GM18907 (cell line): ENCODE data around the gene MALRD1.

ENCODE experiments used
- ATAC-seq: cut with Tn5 transposase; IDR thresholded peaks from one replicate; pipeline ENCODE4 v1.9.1; 2021; ENCODE audit warnings: mild to moderate bottlenecking, moderate library complexity; ENCODE audit not compliant: unreplicated experiment

MALRD1 gene

DNA sequence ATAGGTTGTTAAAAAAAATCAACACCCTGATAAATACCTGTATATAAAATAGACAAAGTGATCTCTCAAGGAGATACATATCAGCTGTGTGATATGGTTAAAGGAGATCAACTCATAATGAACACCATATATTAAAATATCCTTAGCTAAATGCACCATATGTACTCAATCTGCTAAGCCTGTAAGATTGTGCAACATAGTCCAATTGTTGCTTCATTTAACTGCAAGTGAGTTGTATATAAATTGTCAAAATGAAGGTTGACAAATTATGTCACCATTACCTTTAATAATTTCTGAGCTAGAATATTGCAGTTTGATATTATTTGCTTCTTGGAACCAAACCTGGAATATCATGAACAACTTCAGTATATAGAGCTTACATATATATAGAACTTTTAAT lies 283.7 kb downstream of the MALRD1 start:
- no peak for ATAC-seq

DNA sequence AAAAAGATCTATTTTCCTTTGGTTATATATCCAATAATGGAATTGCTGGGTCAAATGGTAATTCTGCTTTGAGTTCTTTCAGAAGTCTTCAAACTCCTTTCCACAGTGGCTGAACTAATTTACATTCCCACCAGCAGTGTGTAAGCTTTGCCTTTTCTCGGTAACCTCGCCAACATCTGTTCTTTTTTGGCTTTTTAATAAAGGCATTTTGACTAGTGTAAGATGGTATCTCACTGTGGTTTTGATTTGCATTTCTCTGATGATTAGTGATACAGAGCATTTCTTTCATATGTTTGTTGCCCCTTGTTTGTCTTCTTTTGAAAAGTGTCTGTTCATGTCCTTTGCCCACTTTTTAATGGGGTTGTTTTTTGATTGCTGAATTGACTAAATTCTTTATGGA lies 285.0 kb downstream of the MALRD1 start:
- ATAC-seq, result no peak

DNA sequence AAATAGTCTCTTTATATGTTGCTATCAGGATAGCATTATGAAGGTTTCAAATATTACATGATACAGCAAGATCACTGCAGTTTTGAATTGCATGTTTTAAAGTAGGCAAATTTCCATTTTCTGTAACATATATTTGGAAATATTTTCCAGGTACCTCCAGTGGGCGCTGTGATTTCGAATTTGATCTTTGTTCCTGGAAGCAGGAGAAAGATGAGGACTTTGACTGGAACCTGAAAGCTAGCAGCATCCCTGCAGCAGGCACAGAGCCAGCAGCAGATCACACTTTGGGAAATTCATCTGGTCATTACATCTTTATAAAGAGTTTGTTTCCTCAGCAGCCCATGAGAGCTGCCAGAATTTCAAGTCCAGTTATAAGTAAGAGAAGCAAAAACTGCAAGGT lies 299.0 kb downstream of the MALRD1 start:
- ATAC-seq, result no peak

DNA sequence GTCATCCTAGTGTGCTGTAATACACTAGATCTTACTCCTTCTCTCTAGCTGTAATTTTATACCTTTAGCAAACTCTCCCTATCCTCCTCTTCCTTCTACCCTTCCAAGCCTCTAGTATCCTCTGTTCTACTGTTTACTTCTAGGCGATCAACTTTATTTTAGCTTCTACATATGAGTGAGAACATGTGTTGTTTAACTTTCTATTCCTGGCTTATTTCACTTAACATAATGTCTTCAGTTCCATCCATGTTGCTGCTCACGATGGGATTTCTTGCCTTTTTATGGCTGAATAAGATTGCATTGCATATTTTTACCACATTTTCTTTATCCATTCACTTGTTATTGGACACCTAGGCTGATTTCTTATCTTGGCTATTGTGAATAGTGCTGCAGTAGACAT lies 318.6 kb downstream of the MALRD1 start:
- ATAC-seq, result no peak

GRCh38 chr10:19373988-19374387 lies 325.4 kb downstream of the MALRD1 start:
- ATAC-seq, result no peak

DNA sequence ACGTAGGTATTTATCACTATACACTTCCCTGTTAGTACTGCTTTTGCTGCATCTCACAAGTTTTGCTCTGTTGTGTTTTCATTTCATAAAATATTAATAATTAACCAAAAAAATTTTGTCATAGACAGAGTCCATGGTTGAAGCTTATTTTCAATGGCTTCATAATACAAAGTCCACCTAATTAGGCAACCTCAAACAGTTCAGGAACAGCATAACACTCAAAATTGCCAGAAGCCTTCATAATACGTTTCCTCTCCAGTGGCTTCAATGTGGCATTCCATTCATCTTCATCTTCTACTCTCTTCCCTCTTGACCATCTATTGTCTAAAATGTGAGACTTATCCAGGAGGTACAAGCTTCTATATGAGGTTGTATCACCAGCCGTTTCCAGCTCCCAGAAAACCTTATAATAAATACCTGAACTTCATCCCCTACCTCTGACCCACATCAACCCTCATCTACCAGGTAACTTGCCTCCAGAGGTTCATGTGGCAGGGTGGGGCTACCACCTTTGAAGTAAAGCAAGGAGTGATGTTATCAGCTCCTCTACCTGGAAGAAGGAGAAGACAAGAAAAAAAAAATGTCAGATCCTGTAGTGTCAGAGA lies 337.3 kb downstream of the MALRD1 start:
- ATAC-seq, result no peak

DNA sequence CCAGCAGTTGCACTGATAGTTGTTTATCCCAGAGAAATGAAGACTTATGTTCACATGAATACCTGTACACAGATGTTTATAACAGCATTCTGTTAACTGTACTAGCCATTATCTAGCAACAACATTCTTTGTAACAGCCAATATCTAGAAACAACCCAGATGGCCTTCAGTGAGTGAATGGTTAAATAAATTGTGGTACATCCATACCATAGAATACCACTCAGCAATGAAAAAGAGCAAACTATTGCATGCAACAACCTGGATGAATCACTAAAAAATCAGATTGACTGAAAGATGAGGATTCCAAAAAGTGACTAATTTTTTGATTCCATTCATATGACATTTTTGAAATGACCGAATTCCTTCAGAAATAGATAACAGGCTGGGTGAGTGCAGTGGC lies 360.3 kb downstream of the MALRD1 start:
- no peak for ATAC-seq

- no peak for ATAC-seq
Observed at GRCh38 chr10:19411119-19411518, 362.5 kb downstream of the MALRD1 start.

DNA sequence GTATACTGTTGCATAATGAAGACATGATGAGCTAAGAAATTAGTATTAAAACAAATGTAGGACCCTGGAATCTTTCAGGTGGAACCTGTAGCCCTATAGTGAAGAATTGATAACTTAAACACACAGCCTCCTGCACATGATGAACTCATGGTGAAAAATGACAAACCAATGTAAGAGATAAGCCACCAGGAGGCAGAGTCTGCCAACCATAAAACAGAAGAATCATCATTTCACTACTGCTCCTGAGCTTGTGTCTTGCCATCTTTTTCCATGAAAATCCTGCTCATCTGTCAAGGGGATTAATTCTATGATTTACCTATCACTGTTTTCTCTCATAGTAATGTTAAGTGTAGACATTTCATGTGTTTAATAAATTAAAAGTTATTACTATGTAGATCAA lies 363.9 kb downstream of the MALRD1 start:
- ATAC-seq, result no peak

GRCh38 chr10:19416164-19416563 lies 367.6 kb downstream of the MALRD1 start:
- no peak for ATAC-seq

GRCh38 chr10:19417740-19418139 lies 369.1 kb downstream of the MALRD1 start:
- ATAC-seq, result no peak

DNA sequence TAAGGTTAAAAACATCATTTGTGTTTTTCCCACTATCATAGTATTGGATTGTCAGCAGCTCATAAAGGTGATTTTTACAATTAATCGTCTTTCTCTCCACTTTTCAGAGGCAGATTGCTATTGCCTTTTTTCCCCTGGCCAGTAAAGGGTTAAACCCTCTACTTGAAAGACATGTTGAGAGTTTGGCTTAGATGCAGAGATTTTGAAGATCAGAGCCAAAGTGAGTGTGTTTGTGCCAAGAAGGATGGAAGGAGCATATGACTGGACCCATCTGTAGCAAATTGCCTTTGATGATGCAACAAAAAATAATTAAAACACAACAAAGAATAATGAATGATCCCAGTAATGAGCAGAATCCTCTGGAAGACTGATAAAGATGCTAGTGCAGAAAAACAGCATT lies 373.1 kb downstream of the MALRD1 start:
- no peak for ATAC-seq

DNA sequence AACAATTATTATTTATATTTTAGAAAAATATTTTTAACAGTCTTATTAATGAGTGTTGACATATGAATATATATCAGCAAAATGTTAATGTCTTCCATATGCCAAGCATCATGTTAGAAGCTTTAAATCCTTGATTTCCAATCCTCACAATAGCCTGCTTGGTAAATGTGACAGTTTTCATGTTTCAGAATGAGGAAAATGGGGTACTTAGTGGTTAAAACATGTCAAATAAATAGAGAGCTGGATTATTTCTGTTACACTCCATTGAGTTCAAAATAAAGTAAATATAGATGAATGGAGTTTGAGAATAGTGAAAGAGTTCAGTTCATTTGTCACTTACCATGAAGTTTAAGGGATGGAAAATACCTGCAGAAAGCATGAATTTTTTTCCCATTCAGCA lies 377.4 kb downstream of the MALRD1 start:
- ATAC-seq, result no peak

DNA sequence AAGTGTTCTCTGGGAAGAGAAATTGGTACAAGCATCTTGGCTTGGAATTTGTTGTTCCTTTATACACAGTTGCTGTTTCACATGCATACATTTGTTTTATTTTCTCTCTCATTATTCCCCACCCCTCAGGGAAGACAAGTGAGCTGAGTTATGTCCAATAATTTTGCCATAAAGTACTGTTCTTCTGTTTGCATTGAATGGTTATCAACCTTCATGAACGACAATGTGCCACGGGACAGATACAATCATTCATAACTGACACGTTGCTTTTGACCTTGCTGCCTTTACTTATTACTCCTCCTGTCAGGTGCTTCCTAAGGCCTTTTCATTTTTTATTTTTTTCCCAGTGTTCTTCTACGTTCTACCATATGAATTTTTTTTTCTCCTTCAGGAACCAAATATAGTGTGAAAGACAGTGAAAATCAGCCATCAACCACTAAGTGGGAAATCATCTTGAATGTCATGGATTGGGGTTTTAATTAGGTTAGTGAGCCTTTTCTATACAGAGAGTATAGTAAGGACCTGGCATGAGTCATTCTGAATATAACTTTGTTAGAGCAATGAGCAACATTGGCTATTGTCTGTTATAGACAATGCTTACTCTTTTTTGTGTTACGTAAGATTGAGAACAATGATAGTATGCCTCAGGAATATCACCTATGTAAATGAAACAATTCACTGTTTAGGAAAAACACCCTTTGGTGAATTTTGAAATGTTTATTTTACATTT lies 383.2 kb downstream of the MALRD1 start:
- no peak for ATAC-seq

GRCh38 chr10:19449860-19450259 lies 401.3 kb downstream of the MALRD1 start:
- no peak for ATAC-seq

DNA sequence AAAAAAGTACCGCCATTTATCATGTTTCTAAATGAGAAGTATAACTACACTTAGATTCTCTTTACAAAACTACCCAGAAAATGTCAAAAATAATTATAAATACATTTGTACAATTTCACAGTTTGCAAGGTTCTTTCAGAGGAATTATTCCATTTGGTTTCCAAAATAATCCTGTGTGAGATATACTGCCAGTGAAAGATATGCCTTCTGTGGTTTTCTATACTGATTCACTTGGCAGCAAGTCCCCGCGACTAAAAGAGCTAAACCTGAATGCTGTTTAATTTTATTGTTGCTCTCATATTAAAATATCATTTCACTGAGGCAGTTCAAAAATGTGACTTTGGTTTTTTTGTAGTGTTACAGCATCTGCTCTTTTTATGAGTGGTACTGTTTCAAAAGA lies 402.8 kb downstream of the MALRD1 start:
- no peak for ATAC-seq

GRCh38 chr10:19451937-19452336 lies 403.3 kb downstream of the MALRD1 start:
- ATAC-seq, result no peak

DNA sequence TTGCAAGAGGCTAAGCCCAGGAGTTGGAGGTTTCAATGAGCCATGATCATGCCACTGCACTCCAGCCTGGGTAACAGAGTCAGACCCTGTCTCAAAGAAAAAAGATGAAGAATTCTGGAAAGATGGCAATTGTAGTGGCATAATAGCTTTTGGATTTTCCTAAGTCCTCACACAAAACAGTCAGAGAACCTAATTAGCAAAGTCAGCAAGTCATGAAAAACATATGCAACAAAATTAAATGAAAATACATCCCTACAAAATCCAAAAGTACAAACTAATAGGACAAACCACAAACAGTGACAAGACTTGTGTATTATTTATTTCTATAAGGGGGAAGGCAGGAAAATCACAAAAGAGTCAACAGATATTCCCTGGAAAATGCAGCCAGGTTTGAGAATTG lies 405.4 kb downstream of the MALRD1 start:
- ATAC-seq, result no peak

- ATAC-seq, result no peak
Observed at GRCh38 chr10:19461588-19461987, 413.0 kb downstream of the MALRD1 start.

- ATAC-seq, result no peak
Observed at GRCh38 chr10:19466709-19467108, 418.1 kb downstream of the MALRD1 start.

GRCh38 chr10:19468413-19468812 lies 419.8 kb downstream of the MALRD1 start:
- no peak for ATAC-seq

GRCh38 chr10:19469521-19469920 lies 420.9 kb downstream of the MALRD1 start:
- no peak for ATAC-seq

DNA sequence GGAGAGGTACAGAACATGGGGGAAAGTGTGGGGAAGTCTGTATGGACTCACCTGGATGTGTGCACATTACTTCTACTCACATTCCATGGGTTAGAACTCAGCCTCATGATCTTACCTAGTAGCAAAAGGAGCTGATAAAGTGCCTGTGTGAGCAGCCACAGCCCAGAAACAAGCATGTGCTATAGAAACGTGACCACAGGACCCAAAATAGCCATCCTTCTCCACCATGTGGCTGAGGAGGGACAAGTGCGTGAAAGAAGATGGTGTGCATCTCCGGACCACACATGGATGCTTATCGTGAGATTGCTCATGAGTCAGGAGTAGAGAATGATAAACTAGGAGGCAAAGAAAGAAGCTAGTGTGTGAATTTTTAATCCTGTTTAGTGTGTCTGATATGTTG lies 431.3 kb downstream of the MALRD1 start:
- no peak for ATAC-seq
